GM12878 (cell line): ENCODE measurements around the gene KDM5B. TPM values are rescaled to one million over a fixed set of nuclear protein-coding genes. Genes with fewer than 3 reads are reported as not detected.

Experiments used
- ATAC-seq: fragments of 200-7000 bp; cut with Tn5 transposase; 3 replicates; pipeline ENCODE4 v1.9.1; 2020; ENCODE audit warnings: mild to moderate bottlenecking, moderate library complexity
- BruUV-seq: library from RNA; stranded (reverse); fragments of 400-500 nt; replicated peaks from 2 replicates; lab custom pipeline; 2021; lab: Mats Ljungman, UMichigan
- CTCF ChIA-PET: fragments of 300-600 bp; sonication (Branson Sonifier 250); formaldehyde crosslinking; extraction: SDS; loops from one replicate; lab custom pipeline; 2021; ENCODE audit warnings: inconsistent platforms; lab: Yijun Ruan, JAX
- POLR2A ChIA-PET: fragments of 350-600 bp; formaldehyde crosslinking; extraction: SDS; loops from one replicate; lab custom pipeline; 2021; ENCODE audit warnings: inconsistent platforms; lab: Charles Lee
- RAD21 ChIA-PET: fragments of 300-600 bp; sonication (Branson Sonifier 250); formaldehyde crosslinking; loops from one replicate; lab custom pipeline; 2023; ENCODE audit warnings: antibody characterized with exemption; ENCODE audit not compliant: unreplicated experiment; lab: Charles Lee
- SMC1A ChIA-PET: fragments of 300-600 bp; sonication (Branson Sonifier 250); formaldehyde crosslinking; loops from one replicate; lab custom pipeline; 2023; ENCODE audit not compliant: unreplicated experiment, uncharacterized antibody; lab: Charles Lee
- DNase-seq: peaks from one replicate; pipeline ENCODE4 v3.0.0-alpha.2; 2011; ENCODE audit warnings: low read depth, low spot score
- FAIRE-seq: peaks from 3 replicates; lab custom pipeline; 2011; peaks lifted over from hg19 to GRCh38; lab: Jason Lieb, UNC
- H2AFZ ChIP-seq: 2 replicates; pipeline ENCODE4 v1.6.0; 2011; ENCODE audit warnings: low read depth, low read length, control low read depth; ENCODE audit not compliant: control insufficient read depth
- H3K27ac ChIP-seq: 2 replicates; pipeline ENCODE4 v1.5.1; 2011; ENCODE audit warnings: control low read depth; ENCODE audit not compliant: control insufficient read depth, insufficient read depth
- H3K27me3 ChIP-seq, 2 experiments: replicated peaks in 1 of 2; 2 replicates each; pipeline versions ENCODE4 v1.6.0 to v1.6.1; 2011; ENCODE audit warnings: low read length in 1 of 2; ENCODE audit not compliant: control insufficient read depth in 2 of 2, insufficient read depth in 2 of 2
- H3K36me3 ChIP-seq, 2 experiments: 2 replicates each; pipeline ENCODE4 v1.5.1; 2011; ENCODE audit warnings: low read length in 1 of 2; ENCODE audit not compliant: control insufficient read depth in 2 of 2, insufficient read depth in 2 of 2
- H3K4me1 ChIP-seq: 2 replicates; pipeline ENCODE4 v1.6.1; 2011; ENCODE audit warnings: mild to moderate bottlenecking, low read length, moderate library complexity, mixed read lengths; ENCODE audit not compliant: control insufficient read depth, insufficient read depth
- H3K4me2 ChIP-seq: 2 replicates; pipeline ENCODE4 v1.6.0; 2011; ENCODE audit warnings: control low read depth; ENCODE audit not compliant: control insufficient read depth, insufficient read depth
- H3K4me3 ChIP-seq: fragments of 200-600 bp; sonication (generic); 2 replicates; pipeline ENCODE4 v1.5.1; 2016
- H3K79me2 ChIP-seq: 2 replicates; pipeline ENCODE4 v1.6.0; 2011; ENCODE audit warnings: low read length; ENCODE audit not compliant: control insufficient read depth, insufficient read depth
- H3K9ac ChIP-seq: 2 replicates; pipeline ENCODE4 v1.8.0; 2011; ENCODE audit warnings: low read length, control low read depth, mixed read lengths; ENCODE audit not compliant: control insufficient read depth, insufficient read depth
- H3K9me3 ChIP-seq: replicated peaks from 3 replicates; pipeline ENCODE4 v1.5.1; 2011; ENCODE audit warnings: mild to moderate bottlenecking, low read length; ENCODE audit not compliant: control insufficient read depth, insufficient read depth
- H4K20me1 ChIP-seq: 2 replicates; pipeline ENCODE4 v1.6.0; 2011; ENCODE audit not compliant: control insufficient read depth, insufficient read depth
- EGR1 ChIP-seq, 2 experiments: IDR thresholded peaks; 1 replicate in 1 of 2; 2 replicates in 1 of 2; pipeline ENCODE4 v1.6.1; 2011 to 2012; ENCODE audit warnings: low read depth in 2 of 2, low read length in 2 of 2, borderline replicate concordance in 1 of 2, mild to moderate bottlenecking in 1 of 2, moderate library complexity in 1 of 2
- ESRRA ChIP-seq: IDR thresholded peaks from 2 replicates; pipeline ENCODE4 v1.6.1; 2012; ENCODE audit warnings: mild to moderate bottlenecking, low read length, improper control_type of control experiment
- PKNOX1 ChIP-seq: fragments of 450-650 bp; IDR thresholded peaks from 2 replicates; pipeline ENCODE4 v1.6.1; 2016; ENCODE audit warnings: mild to moderate bottlenecking
- POLR2A ChIP-seq: IDR thresholded peaks from 2 replicates; pipeline ENCODE4 v1.6.1; 2011; ENCODE audit warnings: low read depth, mild to moderate bottlenecking, low read length
- TAF1 ChIP-seq: IDR thresholded peaks from 2 replicates; pipeline ENCODE4 v1.6.1; 2011; ENCODE audit warnings: mild to moderate bottlenecking, low read depth, low read length, borderline replicate concordance
- YY1 ChIP-seq: IDR thresholded peaks from 2 replicates; pipeline ENCODE4 v1.6.1; 2011; ENCODE audit warnings: low read depth, mild to moderate bottlenecking, low read length
- WGBS: methylation state at CpG from one replicate; pipeline ENCODE4 v1.1.6; 2016; ENCODE audit warnings: low lambda C conversion rate; ENCODE audit not compliant: insufficient replicate concordance, insufficient coverage; ENCODE audit errors: missing lambda C conversion rate; 5-methylcytosine and 5-hydroxymethylcytosine counted together
- in situ Hi-C: fragments of 300-500 bp; cut with MboI; formaldehyde crosslinking; loops from 9 replicates; pipeline ENCODE4 v1.14.3; 2018; ENCODE audit warnings: mixed read lengths
- intact Hi-C: fragments of 100-400 bp; cut with micrococcal nuclease; formaldehyde crosslinking; loops from one replicate; pipeline ENCODE4 v1.14.2; 2022; ENCODE audit not compliant: unreplicated experiment
- polyA plus RNA-seq, 11 experiments: library from polyadenylated mRNA; depleted of rRNA in 4 of 11; unstranded in 6 of 11; stranded (reverse) in 5 of 11; fragments of >200 nt; fragmentation: Nextera tagmentation in 4 of 11; fragmentation: Illumina TruSeq in 1 of 11; extraction: Ambion mirVana in 4 of 11; extraction: Trizol in 1 of 11; gene quantifications; 1 replicate in 1 of 11; 2 replicates in 10 of 11; pipeline versions ENCODE4 v1.2.1 to v1.2.3, GENCODE V29; 2011 to 2016; ENCODE audit warnings: inconsistent platforms in 2 of 11, missing spikeins in 2 of 11, low read depth in 1 of 11
- total RNA-seq, 4 experiments: library from RNA; depleted of rRNA in 3 of 4; stranded (reverse); fragments of >200 nt in 3 of 4; fragmentation: Illumina TruSeq in 1 of 4; extraction: Trizol in 1 of 4; gene quantifications; 2 replicates each; pipeline versions ENCODE4 v1.2.1 to v1.2.3, GENCODE V29; 2013 to 2021

Gene KDM5B
- total and polyA plus RNA-seq, 10 of the 15 experiments (the other 5 are each of a cell fraction or from before 2014, with no cell fraction given) = 1.7 to 26.6 (median 8.1) TPM

GRCh38 chr1:202807451-202807925 is 733 bp downstream of the KDM5B start:
- BruUV-seq = no TSS peak
- CTCF ChIA-PET = no interaction called here
- SMC1A ChIA-PET = no interaction called here
- DNase-seq (no peak), FAIRE-seq (no peak), ATAC-seq (peak; percentile 29)
- peaks cover 33% of the 10 kb centered on the region for H3K79me2 ChIP-seq
- no peak overlapping the region; the same call in 1 of the 2 replicates for H3K27ac ChIP-seq
- H3K4me2 ChIP-seq = peak overlapping the region; percentile 69
- in situ Hi-C loops = no loop called here
- H3K4me3 ChIP-seq = peak overlapping the region; percentile 77
- H2AFZ ChIP-seq = peak overlapping the region; percentile 64
- no peaks in the 10 kb centered on the region for H4K20me1 ChIP-seq
- H3K36me3 ChIP-seq = no peaks in the 10 kb centered on the region
- intact Hi-C loops = loop anchor here (10.0 kb wide), 1 partner anchor 197 kb away; the partner anchor contains the start of gene TMEM183A
- H3K4me1 ChIP-seq = peaks cover 3% of the 10 kb centered on the region; the same call in 1 of the 2 replicates
- RAD21 ChIA-PET = no interaction called here
- H3K9ac ChIP-seq = peak overlapping the region; percentile 76
- no peaks in the 10 kb centered on the region; a peak in 3 of 4 replicates for H3K27me3 ChIP-seq
- POLR2A ChIA-PET = interaction anchor here (0.5 to 0.7 kb wide), 3 partner anchors 80 to 1216 kb away, joined by 3 to 6 read pairs (median 4); no protein-coding TSS in a partner anchor
- TF ChIP-seq POLR2A = peak; percentile 19; the same call in 1 of the 2 replicates
- TF ChIP-seq YY1 = peak; percentile 90
- peak; percentile 38; the same call in 1 of the 2 replicates for TF ChIP-seq TAF1
- no peak for TF ChIP-seq PKNOX1
- no peak for TF ChIP-seq ESRRA
- peak in 1 of 2 experiments; percentile 91; a peak in 2 of 3 replicates for TF ChIP-seq EGR1 (IDR thresholded peaks at IDR 0.05; ENCODE audit: borderline replicate concordance in 1 of 2, low read depth in 2 of 2, low read length in 2 of 2)
- no peaks in the 10 kb centered on the region for H3K9me3 ChIP-seq
- 2% methylated on average over 7 of the region's 45 CpGs for WGBS
